ENCODE data around the gene MGST1.

GRCh38 chr12:16350682-16351081 is 3.2 kb downstream of the MGST1 start:
- TF ChIP-seq, protein P1, sequence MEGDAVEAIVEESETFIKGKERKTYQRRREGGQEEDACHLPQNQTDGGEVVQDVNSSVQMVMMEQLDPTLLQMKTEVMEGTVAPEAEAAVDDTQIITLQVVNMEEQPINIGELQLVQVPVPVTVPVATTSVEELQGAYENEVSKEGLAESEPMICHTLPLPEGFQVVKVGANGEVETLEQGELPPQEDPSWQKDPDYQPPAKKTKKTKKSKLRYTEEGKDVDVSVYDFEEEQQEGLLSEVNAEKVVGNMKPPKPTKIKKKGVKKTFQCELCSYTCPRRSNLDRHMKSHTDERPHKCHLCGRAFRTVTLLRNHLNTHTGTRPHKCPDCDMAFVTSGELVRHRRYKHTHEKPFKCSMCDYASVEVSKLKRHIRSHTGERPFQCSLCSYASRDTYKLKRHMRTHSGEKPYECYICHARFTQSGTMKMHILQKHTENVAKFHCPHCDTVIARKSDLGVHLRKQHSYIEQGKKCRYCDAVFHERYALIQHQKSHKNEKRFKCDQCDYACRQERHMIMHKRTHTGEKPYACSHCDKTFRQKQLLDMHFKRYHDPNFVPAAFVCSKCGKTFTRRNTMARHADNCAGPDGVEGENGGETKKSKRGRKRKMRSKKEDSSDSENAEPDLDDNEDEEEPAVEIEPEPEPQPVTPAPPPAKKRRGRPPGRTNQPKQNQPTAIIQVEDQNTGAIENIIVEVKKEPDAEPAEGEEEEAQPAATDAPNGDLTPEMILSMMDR (IDR thresholded peaks at IDR 0.05; ENCODE audit: borderline replicate concordance, extremely low read depth, low read length, poor library complexity, severe bottlenecking) = no peak
- no peak for TF ChIP-seq EZH2 (IDR thresholded peaks at IDR 0.05; ENCODE audit: borderline replicate concordance, low read depth, low read length, severe bottlenecking)
